Activated effector memory CD4-positive, alpha-beta T cell treated with anti-CD3 and anti-CD28 coated beads, Interleukin-2, amount 50 U/mL, for 16 hours (primary cell): Measurements from ENCODE around the gene SMAD1.
A peak's percentile ranks its signal among the peaks of the same experiment; 100 is the strongest.
"Not testable (repeated sequence)": the region's sequence is repeated elsewhere in the genome, so short reads cannot be mapped to it uniquely, and the experiment has no call there.

Experiments
- DNase-seq: peaks from one replicate; pipeline ENCODE4 v3.0.0-alpha.2; 2020

Gene SMAD1

DNA sequence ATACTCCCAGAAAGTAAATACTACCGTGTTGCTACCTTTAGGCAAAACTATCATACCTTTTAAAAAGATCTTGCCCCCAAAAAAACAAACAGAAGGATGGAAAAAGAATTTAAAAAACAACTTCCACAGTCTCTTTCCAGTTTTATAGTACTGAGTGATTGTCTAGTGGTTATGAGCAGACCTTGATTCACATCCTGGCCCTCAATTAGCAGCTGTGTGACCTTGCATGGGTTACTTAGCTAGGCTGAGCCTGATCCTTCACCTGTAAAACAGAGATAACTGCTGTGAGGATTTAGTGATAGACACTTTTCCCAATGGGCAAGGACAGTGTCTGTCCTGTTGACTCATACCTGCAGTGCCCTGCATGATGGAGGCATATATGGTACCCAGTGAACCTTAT lies 49.0 kb downstream of the SMAD1 start:
- no peak for DNase-seq

DNA sequence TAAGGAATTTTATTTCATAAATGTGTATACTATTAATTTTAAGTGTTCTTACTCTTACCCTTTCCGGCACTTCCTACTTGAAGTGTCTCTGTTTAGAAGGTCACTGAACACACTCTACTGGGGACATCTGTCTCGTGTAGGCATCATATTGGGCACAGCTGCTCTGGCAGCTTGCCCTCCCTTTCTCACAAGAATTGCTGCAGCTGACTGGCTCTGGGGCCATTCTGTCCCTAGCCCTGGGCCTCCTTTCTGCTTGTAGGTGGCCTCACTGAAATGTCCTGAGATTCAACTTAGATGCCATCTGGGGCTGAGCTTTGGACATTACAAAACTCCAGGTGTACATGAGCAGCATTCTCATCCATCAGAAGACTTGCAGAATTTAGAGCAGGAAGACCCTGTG lies 49.6 kb downstream of the SMAD1 start:
- DNase-seq = no peak

DNA sequence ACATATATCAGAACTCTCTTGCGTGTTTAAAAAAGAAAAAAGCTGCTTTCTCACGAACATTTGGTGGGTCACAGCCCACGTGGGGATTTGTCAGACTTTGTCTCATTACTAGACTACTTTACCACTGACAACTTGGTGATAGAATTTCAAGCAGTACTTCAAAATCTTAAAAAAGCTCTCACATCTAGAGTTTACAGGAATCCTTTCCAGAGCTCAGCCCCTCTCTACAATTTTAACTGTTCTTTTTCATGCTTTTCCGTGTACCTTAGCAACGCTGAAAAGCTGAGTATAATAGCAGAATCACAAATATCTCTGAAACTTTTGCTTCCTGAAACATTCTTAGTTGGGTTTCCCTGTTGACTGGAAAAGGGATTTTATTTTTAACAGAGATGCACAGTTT lies 50.2 kb downstream of the SMAD1 start:
- no peak for DNase-seq

DNA sequence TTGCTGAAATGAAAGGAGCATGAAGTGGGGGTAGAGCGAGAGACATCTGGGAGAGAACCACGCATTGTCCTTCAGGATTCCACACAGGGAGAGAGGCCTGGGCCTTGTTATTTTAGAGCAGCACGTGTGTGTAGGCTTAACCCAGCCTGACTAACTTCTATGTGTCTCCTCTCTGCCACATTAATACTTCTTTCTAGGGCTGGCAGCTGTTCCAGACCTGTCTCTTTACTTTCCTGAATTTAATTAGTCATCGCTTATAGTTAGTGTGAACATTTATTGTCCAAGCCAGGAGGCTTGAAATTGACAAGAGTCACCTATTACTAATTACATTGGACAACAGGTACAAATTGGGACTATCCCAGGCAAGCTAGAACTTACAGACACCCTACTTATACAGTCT lies 51.3 kb downstream of the SMAD1 start:
- no peak for DNase-seq

DNA sequence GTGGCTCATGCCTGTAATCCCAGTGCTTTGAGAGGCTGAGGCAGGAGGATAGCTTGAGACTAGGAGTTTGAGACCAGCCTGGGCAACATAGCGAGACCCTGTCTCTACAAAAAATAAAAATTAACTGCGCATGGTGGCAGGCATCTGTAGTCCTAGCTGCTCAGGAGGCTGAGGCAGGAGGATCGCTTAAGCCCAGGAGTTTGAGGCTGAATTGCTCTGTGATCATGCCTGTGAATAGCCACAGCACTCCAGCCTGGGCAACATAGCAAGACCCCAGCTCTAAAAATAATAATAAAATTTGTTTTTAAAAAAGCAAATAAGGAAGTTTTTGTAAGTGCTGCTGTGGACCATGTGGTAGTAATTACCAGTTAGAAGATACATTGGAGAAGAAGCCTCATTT lies 51.8 kb downstream of the SMAD1 start:
- not testable (repeated sequence) for DNase-seq

DNA sequence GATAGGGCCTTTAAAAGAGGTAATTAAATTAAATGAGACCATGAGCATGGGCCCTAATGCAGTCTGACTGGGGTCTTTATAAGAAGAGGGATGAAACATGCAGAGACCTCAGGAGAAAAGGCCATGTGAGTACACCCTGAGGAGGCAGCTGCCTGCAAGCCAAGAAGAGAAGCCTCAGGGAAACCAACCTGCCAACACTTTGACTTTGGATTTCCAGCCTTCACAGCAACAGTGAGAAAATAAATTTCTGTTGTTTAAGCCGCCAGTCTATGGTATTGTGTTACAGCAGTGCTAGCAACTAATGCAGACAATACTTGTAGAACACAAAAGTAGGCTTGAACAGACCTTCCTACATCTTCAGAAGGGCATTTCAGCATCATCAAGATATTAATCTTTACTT lies 52.3 kb downstream of the SMAD1 start:
- DNase-seq = no peak

DNA sequence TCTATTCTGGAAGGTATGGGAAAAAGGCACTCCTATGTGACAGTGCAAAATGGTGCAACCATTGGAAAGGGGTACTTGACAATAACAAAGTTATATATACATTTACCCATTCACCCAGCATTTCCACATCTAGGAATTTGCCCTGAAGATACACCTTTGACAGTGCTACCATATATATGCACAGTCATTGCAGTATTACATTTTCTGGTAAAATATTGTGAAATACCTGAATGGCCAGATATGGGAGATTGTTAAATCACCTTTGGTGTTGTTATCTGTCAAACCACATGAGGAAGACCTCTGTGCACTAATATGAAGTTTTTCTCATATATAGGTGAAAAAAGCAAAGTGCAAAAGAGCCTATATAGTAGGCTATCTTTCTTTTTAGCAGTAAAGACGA lies 53.5 kb downstream of the SMAD1 start:
- DNase-seq = no peak

DNA sequence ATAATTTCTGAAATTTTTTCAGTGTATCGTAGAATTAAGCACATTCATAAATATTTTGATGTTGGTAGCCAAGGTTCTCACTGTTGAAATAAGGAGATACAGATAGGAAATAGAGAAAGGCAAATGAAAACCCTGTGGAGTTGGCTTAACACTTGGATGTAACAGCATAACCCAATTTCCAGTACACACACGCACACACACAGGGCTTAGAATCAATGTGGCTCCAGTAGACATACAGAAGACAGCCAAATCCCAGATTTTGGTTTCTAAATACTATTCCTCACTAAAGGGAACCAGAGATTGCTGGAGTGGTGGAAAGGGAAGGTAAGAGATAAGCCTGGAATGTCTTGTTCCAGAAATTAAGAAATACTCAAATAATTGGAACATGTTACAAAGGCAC lies 54.4 kb downstream of the SMAD1 start:
- no peak for DNase-seq

DNA sequence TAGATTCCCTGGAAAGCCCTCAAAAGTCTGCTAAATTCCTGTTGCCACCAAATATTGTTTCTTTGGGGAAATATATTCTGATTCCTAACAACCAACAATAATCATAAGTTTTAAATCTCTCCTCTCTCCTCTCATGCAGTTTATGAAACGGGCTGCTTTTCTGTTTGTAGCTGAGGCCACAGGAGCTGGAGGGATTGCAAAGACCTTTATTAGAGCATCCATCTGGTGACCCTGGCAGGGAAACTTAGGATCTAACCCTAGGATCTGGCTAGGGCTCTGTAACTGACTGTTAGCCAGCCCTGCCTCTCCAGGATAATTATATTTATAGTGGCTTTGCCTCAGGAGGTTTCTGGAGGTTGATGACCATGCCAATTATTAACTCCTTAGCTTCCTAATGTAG lies 56.9 kb downstream of the SMAD1 start:
- DNase-seq = no peak

DNA sequence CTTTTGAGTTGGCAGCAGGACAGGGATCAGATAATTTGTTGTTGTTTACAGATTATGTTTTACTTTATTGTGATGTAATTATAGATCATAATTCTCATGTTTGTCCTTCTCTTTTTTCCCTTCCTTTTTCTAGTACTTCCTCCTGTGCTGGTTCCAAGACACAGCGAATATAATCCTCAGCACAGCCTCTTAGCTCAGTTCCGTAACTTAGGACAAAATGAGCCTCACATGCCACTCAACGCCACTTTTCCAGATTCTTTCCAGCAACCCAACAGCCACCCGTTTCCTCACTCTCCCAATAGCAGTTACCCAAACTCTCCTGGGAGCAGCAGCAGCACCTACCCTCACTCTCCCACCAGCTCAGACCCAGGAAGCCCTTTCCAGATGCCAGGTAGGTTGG lies 58.0 kb downstream of the SMAD1 start:
- DNase-seq = no peak

DNA sequence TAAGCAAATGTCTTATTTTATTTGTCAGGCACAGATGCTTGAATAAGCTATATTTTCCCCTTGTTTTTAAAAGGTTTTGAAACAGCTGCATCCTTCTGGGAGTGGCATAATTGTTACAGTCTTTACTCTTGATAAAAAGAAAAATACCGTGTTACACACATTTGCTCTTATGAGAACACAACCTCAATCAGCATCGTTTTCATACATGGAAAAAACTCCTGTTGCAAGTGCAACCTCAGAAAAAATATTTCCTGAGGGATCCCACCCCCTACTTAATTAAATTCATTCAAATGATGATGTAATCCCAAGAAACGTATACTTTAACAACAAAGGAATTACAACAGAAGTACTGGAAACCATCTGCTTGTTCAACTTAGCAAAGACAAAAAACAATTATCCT lies 58.6 kb downstream of the SMAD1 start:
- no peak for DNase-seq

DNA sequence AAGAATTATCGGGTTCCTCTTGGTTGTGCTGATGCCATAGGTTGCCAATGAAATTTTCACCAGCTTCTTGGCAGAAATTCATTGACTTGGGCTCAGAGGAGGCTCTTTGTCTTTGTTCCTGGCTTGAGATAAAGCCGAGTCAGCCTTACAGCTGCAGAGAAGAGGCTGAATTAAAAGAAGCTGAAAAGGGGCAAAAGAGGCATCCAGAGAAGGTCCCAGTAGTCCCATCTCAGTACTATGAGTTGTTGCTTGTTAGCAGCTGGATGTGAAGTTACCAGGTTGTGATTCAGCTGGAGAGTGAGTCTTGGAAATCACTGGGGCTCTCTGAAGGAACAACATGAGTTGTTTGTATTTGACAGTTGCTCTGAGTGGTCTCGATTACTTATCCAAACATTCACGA lies 59.7 kb downstream of the SMAD1 start:
- DNase-seq = no peak

DNA sequence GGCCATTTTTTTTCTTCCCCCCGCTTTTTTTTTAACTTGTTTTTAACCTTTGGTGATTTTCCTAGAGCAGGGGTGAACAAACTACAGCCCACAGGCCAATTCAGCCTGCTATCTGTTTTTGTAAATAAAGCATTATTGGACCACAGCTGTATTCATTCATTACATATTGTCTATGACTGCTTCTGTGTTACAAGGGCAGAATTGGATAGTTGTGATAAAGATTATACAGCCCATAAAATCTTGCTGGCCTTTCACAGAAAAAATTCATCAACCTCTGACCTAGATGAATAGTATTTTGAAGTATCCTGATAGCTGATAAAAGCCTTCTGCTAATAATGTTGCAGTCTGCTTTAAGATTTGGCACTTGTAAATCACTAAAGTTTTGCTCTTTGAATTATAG lies 63.4 kb downstream of the SMAD1 start:
- no peak for DNase-seq

DNA sequence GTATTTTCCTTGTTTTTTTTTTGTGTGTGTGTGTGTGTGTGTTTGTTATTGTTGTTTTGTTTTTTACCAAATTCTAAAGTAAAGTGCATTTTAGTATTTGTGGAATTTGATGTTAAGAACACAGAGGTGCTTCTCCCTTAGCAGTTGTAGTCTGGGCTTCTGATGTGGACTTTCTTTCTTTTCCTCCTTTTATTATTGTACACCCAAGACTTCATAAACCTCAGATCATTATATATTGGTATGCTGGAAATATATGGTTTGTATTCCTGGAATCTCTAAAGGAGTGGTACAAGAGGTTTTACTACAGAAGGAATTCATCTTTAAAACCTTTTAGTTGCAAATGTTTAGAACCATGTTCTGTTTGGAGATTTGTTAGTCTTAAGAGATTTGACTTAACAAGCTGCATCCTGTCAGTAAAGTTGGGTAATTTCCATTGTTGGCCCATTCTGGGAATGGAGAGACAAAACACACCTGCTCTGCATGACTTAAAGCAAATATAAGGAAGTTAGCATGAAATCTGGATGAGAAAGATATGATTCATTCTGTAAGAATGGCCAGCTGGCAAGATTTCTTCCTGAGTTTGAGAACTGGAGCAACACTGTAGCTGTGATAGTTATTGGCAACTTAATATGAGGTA lies 64.0 kb downstream of the SMAD1 start:
- no peak for DNase-seq

DNA sequence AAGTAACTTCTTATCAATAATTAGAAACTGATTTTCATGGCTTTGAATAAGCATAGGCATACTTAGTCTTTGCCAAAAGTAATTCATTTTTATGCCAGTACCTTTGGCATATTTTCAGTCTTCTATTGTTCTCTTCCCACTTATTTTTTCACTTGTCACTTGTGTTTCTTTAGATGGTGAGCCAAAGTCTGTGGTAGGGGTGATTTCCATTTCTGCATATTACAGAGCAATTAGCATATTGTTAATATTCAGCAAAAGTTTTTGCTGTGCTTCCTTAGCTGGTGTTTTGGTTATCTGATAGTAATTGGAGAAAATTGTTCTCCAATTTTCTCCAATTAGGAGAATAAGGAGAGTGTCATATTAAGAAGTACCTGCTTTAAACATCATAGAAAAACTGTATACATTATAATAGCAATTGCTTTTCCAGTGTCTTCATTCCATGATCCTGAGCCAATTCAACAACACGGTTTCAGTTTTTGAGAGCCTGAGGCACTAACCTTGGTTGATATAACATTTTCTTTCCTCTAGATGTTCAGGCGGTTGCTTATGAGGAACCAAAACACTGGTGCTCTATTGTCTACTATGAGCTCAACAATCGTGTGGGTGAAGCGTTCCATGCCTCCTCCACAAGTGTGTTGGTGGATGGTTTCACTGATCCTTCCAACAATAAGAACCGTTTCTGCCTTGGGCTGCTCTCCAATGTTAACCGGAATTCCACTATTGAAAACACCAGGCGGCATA lies 64.7 kb downstream of the SMAD1 start:
- DNase-seq = no peak

DNA sequence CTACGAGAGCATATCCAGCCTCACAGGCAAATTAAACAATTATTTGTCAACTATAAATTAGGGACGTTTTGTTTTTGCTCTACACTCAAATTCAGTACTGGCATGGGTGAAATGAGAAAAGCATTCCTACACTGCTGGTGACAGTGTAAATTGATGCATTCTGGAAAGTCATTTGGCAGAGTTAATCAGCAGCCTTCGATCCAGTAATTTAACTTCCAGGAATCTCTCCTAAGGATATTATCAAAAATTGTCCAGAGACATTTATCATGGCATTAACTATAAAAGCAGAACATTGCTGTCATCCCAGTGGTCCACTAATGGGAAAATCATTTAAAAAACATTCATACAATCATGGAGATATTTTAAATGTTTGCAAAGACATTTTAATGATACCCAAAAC lies 70.0 kb downstream of the SMAD1 start:
- no peak for DNase-seq

DNA sequence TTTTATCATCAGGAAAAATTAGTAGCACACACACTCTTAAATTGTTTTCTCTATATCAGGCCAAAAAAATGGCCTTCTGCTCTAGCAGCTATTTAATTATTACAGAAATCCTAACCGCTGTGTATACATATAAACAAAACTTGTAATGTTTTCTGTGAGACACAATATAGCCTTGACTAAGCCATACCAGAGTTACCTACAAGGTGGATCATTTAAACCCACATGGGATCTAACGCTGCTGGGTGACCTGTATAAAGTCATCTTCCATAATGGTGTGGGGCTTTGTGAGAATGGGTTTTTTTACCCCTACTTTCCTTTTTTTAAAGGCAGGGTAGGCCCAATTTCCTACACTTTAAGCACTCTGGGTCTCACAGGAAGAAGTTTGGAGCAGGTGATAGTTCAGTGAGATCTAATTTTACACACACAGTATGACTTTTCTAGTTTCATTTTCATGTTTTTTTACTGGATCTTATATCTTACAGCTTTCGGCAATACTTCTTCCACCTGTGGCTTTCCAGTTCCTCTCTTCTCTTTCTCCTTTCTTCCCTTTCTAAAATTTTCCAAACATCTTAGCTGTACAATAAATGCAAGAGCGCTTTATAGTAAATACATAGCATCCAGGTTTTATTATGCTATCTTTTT lies 70.6 kb downstream of the SMAD1 start:
- DNase-seq = no peak

DNA sequence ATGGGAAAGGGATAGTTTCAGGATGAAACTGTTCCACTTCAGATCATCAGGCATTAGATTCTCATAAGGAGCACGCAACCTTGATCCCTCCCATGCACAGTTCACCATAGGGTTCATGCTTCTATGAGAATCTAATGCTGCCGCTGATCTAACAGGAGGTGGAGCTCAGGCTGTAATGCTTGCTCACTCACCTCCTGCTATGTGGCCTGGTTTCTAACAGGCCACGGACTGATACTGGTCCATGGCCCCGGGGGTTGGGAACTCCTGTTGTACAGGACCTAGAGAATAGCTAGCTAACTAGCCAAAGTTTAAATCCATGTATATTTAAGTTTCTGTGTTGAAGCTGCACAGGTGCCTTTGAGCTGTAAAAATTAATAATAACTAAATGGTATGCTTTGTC lies 71.7 kb downstream of the SMAD1 start:
- DNase-seq = no peak

DNA sequence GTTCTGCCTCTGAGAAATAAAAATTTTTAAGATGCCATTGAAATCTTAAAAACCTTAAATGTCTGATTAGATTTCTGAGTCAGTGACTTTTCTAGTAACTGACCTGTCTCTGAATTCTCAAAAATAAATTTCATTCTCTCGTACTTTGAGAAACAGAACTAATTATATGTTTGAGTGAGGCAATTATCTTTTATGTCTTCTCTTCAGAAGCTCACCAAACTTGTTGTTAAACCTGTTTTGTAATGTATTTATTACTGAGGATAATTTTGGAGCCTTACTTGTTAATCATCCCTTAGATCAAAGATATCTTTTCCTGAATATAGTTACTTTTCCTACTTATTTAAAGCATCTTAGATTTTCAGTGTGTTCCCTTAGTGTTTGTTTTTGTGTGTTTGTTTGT lies 73.0 kb downstream of the SMAD1 start:
- DNase-seq = no peak

DNA sequence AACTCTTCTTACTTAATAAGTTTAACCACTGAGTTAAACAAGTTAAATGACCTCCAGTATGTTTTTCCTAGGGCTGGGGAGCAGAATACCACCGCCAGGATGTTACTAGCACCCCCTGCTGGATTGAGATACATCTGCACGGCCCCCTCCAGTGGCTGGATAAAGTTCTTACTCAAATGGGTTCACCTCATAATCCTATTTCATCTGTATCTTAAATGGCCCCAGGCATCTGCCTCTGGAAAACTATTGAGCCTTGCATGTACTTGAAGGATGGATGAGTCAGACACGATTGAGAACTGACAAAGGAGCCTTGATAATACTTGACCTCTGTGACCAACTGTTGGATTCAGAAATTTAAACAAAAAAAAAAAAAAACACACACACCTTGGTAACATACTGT lies 76.1 kb downstream of the SMAD1 start:
- DNase-seq = peak; percentile 76

DNA sequence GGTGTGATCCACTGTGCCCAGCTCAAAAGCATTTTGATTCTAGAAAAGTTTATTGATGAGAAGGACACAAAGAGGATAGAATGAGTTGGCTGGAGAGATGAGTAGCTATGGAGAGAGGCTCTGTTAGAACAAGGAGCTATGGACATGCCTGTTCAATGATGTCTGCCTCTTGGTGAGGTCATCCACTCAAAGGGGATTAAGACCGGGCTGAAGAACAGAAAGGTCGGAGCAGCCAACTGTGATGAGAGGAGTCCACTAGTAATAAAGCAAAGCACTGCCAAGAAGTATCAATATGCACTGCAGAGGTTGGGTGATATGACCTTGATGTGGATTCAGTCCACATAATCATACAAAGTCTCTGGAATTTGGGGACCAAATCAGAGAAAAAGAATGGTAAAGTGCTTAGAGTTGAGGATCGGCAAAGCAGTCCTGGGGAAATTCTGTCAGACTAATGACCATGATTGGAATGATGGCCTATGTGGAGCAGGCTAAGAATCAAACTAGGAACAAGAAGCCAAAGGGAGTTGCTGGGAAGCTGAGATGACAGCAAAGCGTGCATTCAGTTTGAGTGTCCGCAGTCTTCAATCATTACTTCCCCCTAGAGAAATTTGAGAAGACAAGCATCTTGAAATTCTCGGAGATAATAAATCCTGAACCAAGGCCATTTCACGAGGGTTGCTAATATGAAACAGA lies 81.8 kb downstream of the SMAD1 start:
- no peak for DNase-seq

DNA sequence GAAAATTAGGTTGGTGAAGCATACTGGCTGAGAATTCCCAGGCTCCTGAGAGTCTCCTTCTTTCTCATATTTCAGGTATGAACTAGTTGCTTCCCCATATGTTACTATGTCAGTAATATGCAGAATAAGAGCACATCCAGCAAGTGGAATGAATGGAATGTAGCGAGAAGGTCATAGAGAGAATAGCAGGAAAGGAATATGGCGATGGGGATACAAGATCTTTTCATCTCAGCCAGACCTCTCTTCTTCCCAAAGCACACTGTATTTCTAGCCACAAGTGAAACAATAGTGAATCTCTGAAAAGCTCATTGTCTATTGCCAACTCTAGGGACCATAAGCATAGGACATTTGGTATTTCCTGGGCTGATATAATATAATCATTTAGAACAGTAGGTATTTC lies 82.9 kb downstream of the SMAD1 start:
- no peak for DNase-seq

DNA sequence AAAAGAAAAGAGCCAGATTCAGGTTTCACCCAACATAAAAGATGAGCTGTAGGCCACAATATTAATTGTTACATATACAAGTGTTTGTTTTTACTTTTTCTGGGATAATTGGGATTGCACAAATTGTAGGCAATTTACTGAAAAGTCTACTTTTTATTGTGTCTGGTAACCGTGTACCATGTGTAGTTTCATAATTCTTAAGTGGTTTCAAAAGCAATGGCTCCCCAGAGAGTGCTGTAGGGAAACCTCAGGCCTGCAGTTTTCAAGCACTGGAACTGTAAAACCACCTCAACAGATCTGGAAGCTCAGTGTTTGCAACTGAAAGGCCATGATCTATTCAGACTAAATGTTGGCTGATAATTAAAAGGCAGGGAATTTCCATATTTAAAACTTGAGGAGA lies 83.7 kb downstream of the SMAD1 start:
- no peak for DNase-seq

DNA sequence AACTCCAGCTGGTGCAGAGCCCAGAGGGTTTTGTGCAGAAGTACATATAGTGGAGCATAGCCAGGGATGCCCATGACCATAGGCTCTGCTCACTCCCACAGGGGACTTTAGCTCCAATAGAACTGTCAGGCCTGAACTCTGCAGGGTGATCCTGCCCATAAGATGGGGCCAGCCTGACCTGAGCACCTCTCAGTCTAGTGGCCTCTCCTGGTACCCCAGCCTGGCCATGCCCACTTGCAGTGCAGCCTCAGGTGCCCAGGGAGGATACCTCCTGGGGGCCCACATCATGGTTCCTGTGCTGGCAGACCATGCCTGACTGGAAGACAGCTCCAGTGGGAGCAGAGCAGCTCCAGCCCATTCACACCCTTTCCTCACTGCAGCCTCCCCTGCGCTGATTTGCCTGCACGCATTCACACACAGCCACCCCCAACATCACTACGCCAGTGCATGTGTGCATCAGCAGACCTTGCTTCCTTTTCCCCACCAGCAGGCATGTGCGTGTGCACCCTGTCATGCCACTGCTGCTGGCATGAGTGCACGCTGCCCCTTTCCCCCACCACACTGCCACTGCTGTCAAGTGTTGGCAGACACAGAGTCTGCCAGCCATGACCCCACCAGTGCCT lies 84.5 kb downstream of the SMAD1 start:
- DNase-seq = no peak
